Activated naive CD8-positive, alpha-beta T cell treated with anti-CD3 and anti-CD28 coated beads, Interleukin-2, amount 50 U/mL, for 24 hours (primary cell): Measurements from ENCODE around the gene TBC1D9.

Experiments
- ATAC-seq: fragments of 150-1000 bp; cut with Tn5 transposase; one replicate; pipeline ENCODE4 v1.10.0; 2021
- DNase-seq: peaks from one replicate; pipeline ENCODE4 v3.0.0; 2021
- H3K27ac Mint-ChIP-seq: one replicate; pipeline ENCODE4 v1.8.0; 2021; ENCODE audit warnings: mild to moderate bottlenecking, mixed read lengths
- H3K27me3 Mint-ChIP-seq: one replicate; pipeline ENCODE4 v1.8.0; 2021; ENCODE audit warnings: mixed read lengths
- H3K36me3 Mint-ChIP-seq: one replicate; pipeline ENCODE4 v1.8.0; 2021; ENCODE audit warnings: low read depth, mixed read lengths
- H3K4me1 Mint-ChIP-seq: one replicate; pipeline ENCODE4 v1.8.0; 2021; ENCODE audit warnings: mixed read lengths
- H3K4me3 Mint-ChIP-seq: one replicate; pipeline ENCODE4 v1.8.0; 2021; ENCODE audit warnings: mild to moderate bottlenecking, moderate library complexity, mixed read lengths
- H3K9me3 Mint-ChIP-seq: one replicate; pipeline ENCODE4 v1.8.0; 2021; ENCODE audit warnings: mixed read lengths

Gene TBC1D9

DNA sequence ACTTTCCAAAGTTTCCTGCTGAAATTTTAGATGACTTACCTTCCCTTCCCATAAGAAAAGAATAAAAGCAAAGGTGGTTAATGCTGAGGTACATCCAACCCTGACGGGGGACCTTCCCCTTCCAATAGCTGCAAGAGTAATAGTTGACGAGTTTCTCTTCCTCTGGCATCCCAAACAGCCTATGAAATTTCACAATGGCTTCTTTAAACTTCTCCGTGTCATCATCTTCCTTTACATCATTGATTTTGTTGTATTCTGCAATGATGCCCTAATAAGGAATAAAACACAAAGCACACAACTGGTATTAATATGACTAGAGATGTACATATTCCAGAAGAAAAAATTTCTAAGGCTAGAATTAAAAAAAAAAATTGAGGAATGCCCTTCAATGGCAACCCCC, 76.6 kb downstream of the TBC1D9 start:
- Mint-ChIP-seq H3K27ac (no peak overlapping the region), H3K4me3 (no peak overlapping the region), H3K27me3 (peaks cover 16% of the 10 kb centered on the region), H3K36me3 (no peaks in the 10 kb centered on the region), H3K9me3 (no peaks in the 10 kb centered on the region), H3K4me1 (peaks cover 8% of the 10 kb centered on the region)
- no peak for DNase-seq
- no peak for ATAC-seq

DNA sequence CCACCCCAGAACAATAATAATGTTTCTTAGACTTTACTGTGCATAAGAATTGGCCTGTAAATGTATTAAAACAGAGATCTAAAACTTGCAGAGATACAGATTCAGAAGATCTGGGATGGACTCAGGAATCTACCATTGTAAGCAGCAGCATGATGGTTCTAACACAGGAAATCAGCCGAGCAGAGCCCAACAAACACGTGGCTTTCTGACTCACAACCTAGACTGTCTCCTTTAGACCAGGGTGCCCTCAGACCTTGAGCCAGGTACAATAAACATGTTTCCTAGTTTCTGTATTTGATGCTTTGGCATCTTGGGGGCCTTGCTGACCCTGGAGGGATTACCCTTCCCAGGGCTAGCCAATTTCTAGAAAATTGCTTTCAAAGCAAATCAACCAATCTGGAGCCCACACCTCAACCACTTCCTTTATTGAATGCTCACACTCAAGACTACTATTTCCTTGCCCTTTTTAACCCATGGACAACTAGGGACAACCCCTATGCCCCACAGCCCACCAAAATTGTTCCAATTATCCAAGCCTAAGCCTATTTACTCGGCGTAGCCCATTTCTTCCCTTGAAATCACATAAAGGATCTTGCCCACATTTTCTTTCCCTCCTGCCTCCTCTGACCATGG, 80.5 kb downstream of the TBC1D9 start:
- no peak for DNase-seq
- Mint-ChIP-seq H3K4me3 (no peak overlapping the region), H3K27me3 (peaks cover 10% of the 10 kb centered on the region), H3K27ac (peak overlapping the region; percentile 61), H3K36me3 (no peaks in the 10 kb centered on the region), H3K9me3 (no peaks in the 10 kb centered on the region), H3K4me1 (peaks cover 8% of the 10 kb centered on the region)
- no peak for ATAC-seq

DNA sequence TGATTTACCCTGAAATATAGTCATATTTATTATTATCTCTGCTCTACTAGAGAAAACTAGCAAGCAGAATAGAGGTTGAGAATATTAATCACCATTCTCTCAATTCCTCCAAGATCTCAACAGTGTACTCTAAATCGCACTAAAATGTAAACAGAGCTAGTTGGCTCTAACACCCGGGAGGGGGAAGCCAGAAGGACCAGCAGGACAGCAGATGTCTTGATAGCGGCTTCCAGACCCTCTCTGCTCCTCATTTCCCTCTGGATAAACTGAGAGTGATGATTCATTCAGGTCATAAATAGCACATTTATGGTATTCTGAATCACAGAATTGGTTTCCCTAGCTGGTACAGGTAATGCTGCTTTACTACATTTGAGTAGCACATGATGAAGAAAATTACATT, 82.5 kb downstream of the TBC1D9 start:
- no peak overlapping the region for H3K27ac Mint-ChIP-seq

DNA sequence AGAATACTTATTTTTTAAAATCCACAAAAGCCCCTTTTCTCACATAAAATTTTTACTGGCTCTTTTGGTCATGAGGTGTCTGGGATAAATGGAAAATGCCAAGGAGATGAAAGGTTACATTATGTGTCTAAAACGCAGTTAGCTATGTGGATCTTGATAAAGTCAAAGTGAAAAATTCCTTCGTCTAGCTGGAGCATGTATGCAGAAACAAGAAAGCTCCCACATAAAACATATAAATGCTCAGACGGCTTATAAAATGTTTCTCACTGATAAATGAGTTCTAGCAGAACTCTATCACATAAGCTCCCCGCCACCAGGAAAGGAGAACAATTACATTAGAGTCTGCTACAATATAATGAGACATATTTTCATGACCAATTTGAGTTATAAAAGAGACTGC, 83.8 kb downstream of the TBC1D9 start:
- ATAC-seq (no peak), DNase-seq (no peak)
- Mint-ChIP-seq H3K9me3 (no peaks in the 10 kb centered on the region), H3K27me3 (no peaks in the 10 kb centered on the region), H3K4me1 (peaks cover 8% of the 10 kb centered on the region), H3K36me3 (no peaks in the 10 kb centered on the region), H3K4me3 (no peak overlapping the region), H3K27ac (no peak overlapping the region)

More for the DNA sequence above, 82.5 kb downstream of the TBC1D9 start:
- no peaks in the 10 kb centered on the region for H3K9me3 Mint-ChIP-seq
- ATAC-seq (no peak), DNase-seq (no peak)
- peaks cover 8% of the 10 kb centered on the region for H3K4me1 Mint-ChIP-seq
- no peak overlapping the region for H3K4me3 Mint-ChIP-seq
- no peaks in the 10 kb centered on the region for H3K36me3 Mint-ChIP-seq
- peaks cover 5% of the 10 kb centered on the region for H3K27me3 Mint-ChIP-seq

DNA sequence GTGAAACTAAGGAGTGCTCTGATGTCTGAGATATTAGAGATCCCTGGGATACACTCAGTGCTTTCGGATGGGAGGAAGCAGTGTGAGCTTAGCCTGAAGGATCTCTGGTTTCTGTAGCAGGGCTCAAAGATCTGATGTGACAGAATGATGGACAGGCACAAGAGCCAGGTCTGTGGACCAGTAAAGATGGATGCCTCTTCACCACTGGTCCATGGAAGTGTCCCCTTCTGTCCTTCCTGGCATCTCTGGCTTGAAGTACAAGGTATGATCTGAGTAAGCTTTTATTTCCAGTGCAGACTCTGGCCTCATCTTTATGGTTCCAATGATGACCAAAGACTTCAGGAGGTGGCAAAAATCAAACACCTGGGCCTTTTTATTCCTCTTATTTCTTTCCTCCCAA, 88.1 kb downstream of the TBC1D9 start:
- H3K27me3 Mint-ChIP-seq: no peaks in the 10 kb centered on the region

DNA sequence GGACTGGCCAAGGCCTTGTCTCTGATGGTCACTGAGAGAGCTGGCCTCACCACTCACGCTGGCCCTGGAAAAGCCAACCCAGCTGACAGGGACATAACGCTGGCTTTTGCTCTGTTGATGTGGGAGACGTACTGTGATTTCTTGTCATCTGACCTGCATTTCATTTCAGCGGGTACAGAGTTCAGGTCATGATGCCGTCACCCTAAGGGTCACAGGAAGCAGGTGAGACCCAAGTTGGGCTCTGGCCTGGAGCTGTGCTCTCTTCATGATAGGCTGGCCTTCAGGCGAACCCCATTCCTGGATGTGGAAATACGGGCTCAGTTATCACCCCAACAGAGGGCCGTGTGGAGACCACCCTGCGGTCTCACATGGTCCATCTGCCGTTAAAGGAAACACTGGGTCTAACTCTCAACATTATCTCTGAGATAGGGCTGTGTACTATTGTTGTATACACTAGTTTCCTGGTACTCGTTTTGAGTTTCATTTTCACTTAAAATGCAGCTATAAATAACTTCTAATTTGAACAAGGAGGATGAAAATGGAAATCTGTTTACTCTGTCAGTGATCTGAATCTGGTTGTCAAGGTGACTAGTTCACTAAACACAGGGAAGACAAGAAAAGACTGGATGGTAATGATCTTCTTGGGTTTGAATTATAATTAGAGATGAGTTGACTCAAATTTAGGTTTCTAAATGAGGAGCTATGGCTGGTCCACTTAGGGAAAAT, 89.1 kb downstream of the TBC1D9 start:
- Mint-ChIP-seq H3K27me3 (no peaks in the 10 kb centered on the region), H3K4me3 (no peak overlapping the region)
- ATAC-seq: no peak

More for the DNA sequence above, 88.1 kb downstream of the TBC1D9 start:
- DNase-seq (no peak), ATAC-seq (no peak)
- no peak overlapping the region for H3K4me3 Mint-ChIP-seq
- no peak overlapping the region for H3K27ac Mint-ChIP-seq
- no peaks in the 10 kb centered on the region for H3K9me3 Mint-ChIP-seq
- H3K36me3 Mint-ChIP-seq: no peaks in the 10 kb centered on the region
- no peaks in the 10 kb centered on the region for H3K4me1 Mint-ChIP-seq

DNA sequence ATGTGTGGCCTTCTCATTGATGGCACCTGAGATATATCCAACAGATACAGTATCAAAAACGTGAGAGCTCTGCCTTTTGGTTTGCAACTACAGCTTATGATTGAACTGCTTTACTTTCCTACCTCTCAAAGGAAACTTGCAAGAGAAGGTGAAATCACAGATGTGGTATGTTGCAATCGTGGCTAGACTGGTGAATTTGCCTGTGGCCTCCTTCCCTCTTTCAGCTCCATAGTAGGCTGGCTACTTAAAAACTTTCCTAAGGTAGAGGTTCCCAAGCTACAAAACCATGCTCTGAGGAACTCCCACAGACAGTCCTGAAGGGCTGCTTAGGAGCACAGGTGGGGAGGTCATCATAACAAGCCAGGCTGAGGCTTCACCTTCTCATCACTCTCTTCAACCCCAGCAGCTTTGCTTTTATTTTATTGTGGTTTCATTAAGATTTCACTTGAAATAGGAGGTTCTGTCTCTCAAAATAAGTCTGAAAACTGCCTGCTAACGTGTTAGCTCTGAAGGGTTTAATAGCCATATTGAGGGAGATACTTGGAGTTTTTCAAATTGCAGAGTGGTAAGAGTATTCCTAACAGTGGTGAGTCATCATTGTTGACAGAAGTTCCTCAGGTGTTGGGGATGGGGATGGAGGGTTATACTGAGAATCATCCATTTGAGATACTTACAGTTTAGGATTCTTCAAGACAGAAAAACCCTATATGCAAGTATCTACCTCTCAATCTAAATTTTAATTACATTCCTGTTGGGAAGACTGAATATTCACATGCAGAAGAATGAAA, 93.9 kb downstream of the TBC1D9 start:
- DNase-seq (no peak), ATAC-seq (no peak)
- Mint-ChIP-seq H3K4me3 (no peak overlapping the region), H3K4me1 (no peaks in the 10 kb centered on the region), H3K9me3 (no peaks in the 10 kb centered on the region), H3K27me3 (no peaks in the 10 kb centered on the region), H3K27ac (no peak overlapping the region), H3K36me3 (no peaks in the 10 kb centered on the region)

More for the DNA sequence above, 89.1 kb downstream of the TBC1D9 start:
- H3K9me3 Mint-ChIP-seq: no peaks in the 10 kb centered on the region
- no peaks in the 10 kb centered on the region for H3K36me3 Mint-ChIP-seq
- no peak for DNase-seq
- H3K27ac Mint-ChIP-seq: no peak overlapping the region
- H3K4me1 Mint-ChIP-seq: no peaks in the 10 kb centered on the region

DNA sequence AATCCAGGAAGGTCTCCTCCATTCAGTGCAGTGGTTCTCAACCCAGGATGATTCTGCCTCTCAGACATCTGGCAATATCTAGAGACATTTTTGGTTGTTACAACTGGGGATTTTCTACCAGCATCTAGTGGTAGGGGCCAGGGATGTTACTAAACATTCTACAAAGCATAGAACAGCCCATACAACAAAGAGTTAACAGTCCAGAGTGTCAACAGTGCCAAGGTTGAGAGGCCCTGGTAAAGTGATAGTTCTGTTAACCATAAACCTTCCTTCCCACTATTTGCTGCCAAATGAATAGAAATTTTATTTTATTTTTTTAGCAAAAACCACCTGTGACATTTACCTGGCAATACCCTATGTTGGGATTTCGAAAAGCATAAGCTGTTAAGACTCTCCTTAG, 94.6 kb downstream of the TBC1D9 start:
- no peak overlapping the region for H3K4me3 Mint-ChIP-seq

DNA sequence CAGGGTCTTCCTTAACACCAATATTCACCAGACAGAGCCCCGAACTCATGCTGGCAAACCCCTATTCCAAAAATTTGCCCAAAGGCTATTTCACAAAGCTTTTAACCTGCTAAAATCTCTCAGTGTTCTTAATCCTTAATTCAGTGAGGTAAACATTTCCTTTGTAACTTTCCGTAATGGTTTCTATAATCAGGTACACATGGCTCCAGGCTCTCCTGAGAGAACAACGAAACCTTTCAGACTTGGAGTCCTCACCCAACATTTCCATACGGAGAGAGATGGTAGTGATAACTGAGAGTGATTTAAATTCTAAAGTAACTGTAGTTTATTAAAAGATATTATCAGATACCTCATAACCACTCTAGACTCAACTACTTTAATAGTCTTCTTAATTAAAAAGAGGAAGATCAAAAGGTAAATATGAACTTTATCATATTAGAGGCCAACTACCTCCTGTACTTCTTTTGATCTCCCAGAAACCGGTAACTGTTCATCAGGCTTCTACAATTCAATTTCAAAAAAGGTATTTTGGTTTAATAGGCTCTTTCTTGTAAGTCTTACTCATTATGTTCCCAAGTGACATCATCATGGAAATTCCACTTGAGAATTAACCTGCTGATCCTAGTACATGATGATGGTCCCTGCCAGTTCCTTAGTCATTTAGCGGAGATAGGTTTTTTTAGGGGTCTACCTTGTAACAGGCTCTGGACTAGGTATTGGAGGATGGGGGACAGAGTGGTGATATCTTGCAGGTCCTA, 96.1 kb downstream of the TBC1D9 start:
- Mint-ChIP-seq H3K27ac (no peak overlapping the region), H3K9me3 (no peaks in the 10 kb centered on the region), H3K27me3 (no peaks in the 10 kb centered on the region), H3K4me3 (no peak overlapping the region), H3K4me1 (no peaks in the 10 kb centered on the region), H3K36me3 (no peaks in the 10 kb centered on the region)
- DNase-seq (no peak), ATAC-seq (no peak)

More for the DNA sequence above, 94.6 kb downstream of the TBC1D9 start:
- Mint-ChIP-seq H3K4me1 (no peaks in the 10 kb centered on the region), H3K9me3 (no peaks in the 10 kb centered on the region), H3K36me3 (no peaks in the 10 kb centered on the region), H3K27ac (no peak overlapping the region), H3K27me3 (no peaks in the 10 kb centered on the region)
- no peak for DNase-seq
- ATAC-seq: no peak

DNA sequence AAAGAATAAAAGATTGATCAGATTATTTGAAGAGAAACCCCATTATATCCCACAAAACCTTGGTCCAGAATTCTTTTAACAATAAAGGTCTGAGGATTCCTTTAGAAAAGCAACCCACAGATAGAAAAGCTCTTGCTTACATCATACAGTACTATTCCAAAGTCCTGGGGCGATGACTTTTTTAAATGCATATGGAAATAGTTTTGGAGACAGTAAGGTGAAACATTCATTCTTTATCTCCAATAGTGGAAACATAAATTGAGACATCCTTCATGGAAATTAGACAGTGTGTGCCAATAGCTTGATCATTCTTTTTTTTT, 101.7 kb downstream of the TBC1D9 start:
- H3K27me3 Mint-ChIP-seq: peaks cover 2% of the 10 kb centered on the region

DNA sequence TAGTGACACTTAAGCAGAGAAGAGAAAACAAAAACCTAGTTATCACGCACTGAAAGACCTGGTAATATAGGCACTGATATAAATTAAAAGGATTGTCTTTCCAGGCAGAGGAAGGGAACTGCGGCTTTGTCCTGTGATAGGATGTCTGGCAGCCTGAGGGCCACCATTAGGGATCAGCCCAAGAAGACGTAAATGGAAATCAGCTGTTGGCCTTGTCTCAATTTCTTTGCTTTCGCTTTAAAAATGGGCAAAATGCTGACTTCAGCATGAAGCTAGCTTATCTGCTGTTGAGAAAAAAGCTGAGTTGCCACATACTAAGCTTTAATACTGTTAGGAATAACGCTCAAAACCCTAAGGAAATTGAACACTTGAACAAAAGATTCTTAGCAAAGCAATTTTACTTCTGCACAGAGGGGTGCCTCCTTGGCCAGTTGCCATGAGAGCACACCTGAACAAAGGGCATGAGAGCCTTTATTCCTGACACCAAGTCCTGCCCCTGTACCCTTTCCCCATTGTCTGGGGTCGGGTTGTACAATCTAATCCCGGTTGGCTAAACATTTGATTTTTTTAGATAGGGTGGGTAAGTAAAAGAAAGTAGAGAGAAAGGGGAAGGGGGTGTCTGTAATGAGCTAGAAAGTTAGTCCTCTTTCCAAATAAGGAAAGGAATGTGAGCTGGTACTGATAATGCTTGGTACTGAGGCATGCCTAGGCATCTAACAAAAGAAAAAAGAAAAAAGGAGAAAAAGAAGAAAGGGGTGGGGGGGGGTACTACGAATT, 102.3 kb downstream of the TBC1D9 start:
- DNase-seq: no peak
- H3K36me3 Mint-ChIP-seq: no peaks in the 10 kb centered on the region
- H3K27ac Mint-ChIP-seq: no peak overlapping the region
- H3K4me3 Mint-ChIP-seq: no peak overlapping the region
- H3K9me3 Mint-ChIP-seq: no peaks in the 10 kb centered on the region
- H3K4me1 Mint-ChIP-seq: no peaks in the 10 kb centered on the region
- no peak for ATAC-seq
- H3K27me3 Mint-ChIP-seq: peaks cover 2% of the 10 kb centered on the region

More for the DNA sequence above, 101.7 kb downstream of the TBC1D9 start:
- H3K4me1 Mint-ChIP-seq: no peaks in the 10 kb centered on the region
- H3K9me3 Mint-ChIP-seq: no peaks in the 10 kb centered on the region
- DNase-seq (no peak), ATAC-seq (no peak)
- H3K4me3 Mint-ChIP-seq: no peak overlapping the region
- H3K27ac Mint-ChIP-seq: no peak overlapping the region
- H3K36me3 Mint-ChIP-seq: no peaks in the 10 kb centered on the region

DNA sequence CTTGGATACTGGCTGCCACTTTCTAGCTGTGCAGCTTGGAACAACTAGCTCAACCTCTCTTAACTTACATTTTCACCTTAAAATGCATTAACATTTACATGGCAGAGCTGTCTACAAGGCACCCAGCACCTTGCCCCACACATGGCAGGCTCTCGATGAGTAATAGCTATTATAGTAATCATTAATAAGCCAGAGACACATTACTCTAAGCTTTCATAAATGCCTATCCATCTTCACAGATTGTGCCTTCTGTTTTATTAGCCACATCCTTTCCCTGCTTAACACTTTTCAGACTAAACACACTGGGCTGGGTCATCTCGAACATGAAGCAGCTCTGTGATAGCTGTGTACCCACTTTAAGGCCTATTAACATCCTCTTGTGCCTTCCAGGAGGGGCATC, 103.6 kb downstream of the TBC1D9 start:
- no peak for ATAC-seq
- Mint-ChIP-seq H3K9me3 (no peaks in the 10 kb centered on the region), H3K4me3 (no peak overlapping the region), H3K36me3 (no peaks in the 10 kb centered on the region), H3K27me3 (peaks cover 2% of the 10 kb centered on the region), H3K27ac (no peak overlapping the region), H3K4me1 (no peaks in the 10 kb centered on the region)
- no peak for DNase-seq

DNA sequence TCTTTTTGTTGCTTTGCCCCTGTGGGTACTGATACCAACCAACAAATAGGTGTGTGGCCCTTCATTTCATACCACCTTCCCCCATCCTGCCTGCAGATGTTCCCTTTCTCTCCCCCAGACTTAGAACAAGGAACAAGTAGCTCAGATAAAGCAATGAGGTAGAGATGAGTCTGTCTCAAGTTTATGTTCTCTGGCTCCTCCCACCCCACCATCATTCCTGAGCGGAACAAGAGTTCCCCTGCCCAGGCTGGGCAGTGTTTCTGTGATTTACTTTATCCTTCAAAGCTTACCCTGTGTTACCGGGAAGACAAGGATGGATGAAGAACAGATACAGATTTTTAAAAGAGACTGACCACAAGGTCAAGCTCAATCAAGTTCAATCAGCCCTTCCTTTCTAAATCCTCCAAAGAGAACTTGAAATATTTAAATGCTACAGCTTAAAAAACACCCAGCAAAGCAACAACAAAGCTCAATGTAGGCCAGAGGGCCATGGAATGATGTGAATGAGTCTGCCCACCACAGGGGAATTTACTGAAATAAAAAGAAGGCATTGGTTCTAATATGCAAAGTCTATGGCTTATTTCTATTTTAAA, 107.4 kb downstream of the TBC1D9 start:
- Mint-ChIP-seq H3K4me3 (no peak overlapping the region), H3K27me3 (no peaks in the 10 kb centered on the region), H3K4me1 (no peaks in the 10 kb centered on the region), H3K36me3 (no peaks in the 10 kb centered on the region), H3K27ac (no peak overlapping the region), H3K9me3 (no peaks in the 10 kb centered on the region)
- DNase-seq: no peak
- no peak for ATAC-seq
